ENCODE measurements around the gene PPP1R16B.

The PPP1R16B gene

DNA sequence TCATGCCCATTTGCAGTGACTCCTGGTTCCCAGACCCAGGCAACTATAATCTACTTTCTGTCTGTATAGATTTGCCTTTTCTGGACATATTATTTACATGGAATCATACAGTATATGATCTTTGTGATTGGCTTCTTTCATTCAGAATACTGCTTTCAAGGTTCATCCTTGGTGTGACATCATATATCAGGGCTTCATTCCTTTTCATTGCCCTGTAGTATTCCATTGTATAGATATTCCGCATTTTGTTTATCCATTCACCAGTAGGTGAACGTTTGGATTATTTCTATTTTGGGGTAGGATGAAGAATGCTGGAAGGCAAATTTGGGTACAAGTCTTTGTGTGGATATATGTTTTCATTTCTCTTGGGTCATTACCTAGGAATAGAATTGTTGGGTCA lies 36.1 kb downstream of the PPP1R16B start:
- Histone ChIP-seq H3K9me3 (ENCODE audit: insufficient read depth, low read length) (no peaks in the 10 kb centered on the region), H3K4me2 (ENCODE audit: low read depth, low read length, poor library complexity, severe bottlenecking) (peak overlapping the region; percentile 66), H3K27me3 (ENCODE audit: low read length) (no peaks in the 10 kb centered on the region)

DNA sequence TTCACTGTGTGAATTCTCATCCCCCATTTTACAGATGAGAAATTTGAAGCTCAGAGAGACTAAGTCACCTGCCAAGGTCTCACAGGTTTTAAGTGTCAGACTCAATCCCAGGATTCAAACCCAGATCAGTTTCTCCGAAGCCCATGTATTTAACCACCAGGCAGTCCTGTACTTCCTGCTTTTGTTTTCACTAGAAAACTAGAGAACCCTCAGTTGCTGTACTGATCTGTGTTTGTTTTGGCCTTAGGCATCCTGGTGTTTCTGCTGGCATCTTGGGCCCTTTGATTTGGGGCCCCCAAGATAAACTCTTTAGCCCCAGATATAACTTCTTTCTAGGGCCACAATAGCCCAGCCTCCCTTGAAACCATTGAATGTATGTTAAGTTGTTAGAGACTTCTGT lies 36.5 kb downstream of the PPP1R16B start:
- Histone ChIP-seq H2AFZ (ENCODE audit: low read depth, low read length, severe bottlenecking) (no peak overlapping the region), H3K27ac (ENCODE audit: low read depth, low read length) (peak overlapping the region; percentile 99)

More for the DNA sequence above, 36.1 kb downstream of the PPP1R16B start:
- TF ChIP-seq CTCF (IDR thresholded peaks at IDR 0.05; ENCODE audit: insufficient read depth, low read length, poor library complexity, severe bottlenecking) = no peak
- TF ChIP-seq EZH2phosphoT487 (conservative IDR thresholded peaks at IDR 0.05; ENCODE audit: low read length) = no peak
- H3K27ac ChIP-seq (ENCODE audit: low read depth, low read length) = peak overlapping the region; percentile 99
- no peak overlapping the region for H2AFZ ChIP-seq (ENCODE audit: low read depth, low read length, severe bottlenecking)
- peak overlapping the region; percentile 46 for H3K9ac ChIP-seq (ENCODE audit: low read length)
- H3K79me2 ChIP-seq (ENCODE audit: insufficient read depth, low read length) = peaks cover 86% of the 10 kb centered on the region
- H4K20me1 ChIP-seq (ENCODE audit: low read depth, low read length) = no peaks in the 10 kb centered on the region
- H3K36me3 ChIP-seq (ENCODE audit: low read length) = peaks cover 22% of the 10 kb centered on the region
- no peaks in the 10 kb centered on the region for H3K9me2 ChIP-seq (replicated peaks; ENCODE audit: insufficient read depth, low read length)
- peak overlapping the region; percentile 24 for H3K4me3 ChIP-seq (ENCODE audit: insufficient read depth, low read length, poor library complexity, severe bottlenecking)
- H3F3A ChIP-seq (ENCODE audit: insufficient read depth) = peaks cover 42% of the 10 kb centered on the region

DNA sequence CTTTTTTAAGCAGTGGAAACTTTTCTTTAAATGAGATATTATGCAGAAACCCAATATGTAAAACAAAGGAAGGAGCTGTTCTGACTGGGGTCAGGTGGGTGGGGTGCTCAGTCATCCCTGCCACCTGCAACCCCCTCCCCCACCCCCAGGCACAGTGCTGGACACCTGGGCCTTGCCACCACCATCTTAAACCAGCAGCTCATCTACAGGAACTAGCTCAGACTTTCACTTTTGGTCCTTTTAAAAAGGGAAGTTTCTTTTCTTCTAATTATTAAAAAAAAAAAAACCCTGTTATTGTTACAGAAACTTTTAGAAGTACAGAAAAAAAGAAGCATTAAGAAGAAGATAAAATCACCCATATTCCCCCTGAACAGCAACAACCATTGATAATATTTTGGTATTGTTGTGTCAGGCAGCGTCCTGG lies 37.1 kb downstream of the PPP1R16B start:
- Histone ChIP-seq H3F3A (ENCODE audit: insufficient read depth) (peaks cover 37% of the 10 kb centered on the region), H3K4me2 (ENCODE audit: low read depth, low read length, poor library complexity, severe bottlenecking) (peak overlapping the region; percentile 91), H2AFZ (ENCODE audit: low read depth, low read length, severe bottlenecking) (no peak overlapping the region), H3K9me3 (ENCODE audit: insufficient read depth, low read length) (no peaks in the 10 kb centered on the region), H3K9ac (ENCODE audit: low read length) (peak overlapping the region; percentile 58), H3K4me3 (ENCODE audit: insufficient read depth, low read length, poor library complexity, severe bottlenecking) (peak overlapping the region; percentile 39), H3K79me2 (ENCODE audit: insufficient read depth, low read length) (peaks cover 91% of the 10 kb centered on the region), H3K27ac (ENCODE audit: low read depth, low read length) (peak overlapping the region; percentile 99), H3K9me2 (replicated peaks; ENCODE audit: insufficient read depth, low read length) (no peaks in the 10 kb centered on the region), H3K27me3 (ENCODE audit: low read length) (no peaks in the 10 kb centered on the region), H4K20me1 (ENCODE audit: low read depth, low read length) (no peaks in the 10 kb centered on the region), H3K36me3 (ENCODE audit: low read length) (peaks cover 16% of the 10 kb centered on the region)
- TF ChIP-seq CTCF (IDR thresholded peaks at IDR 0.05; ENCODE audit: insufficient read depth, low read length, poor library complexity, severe bottlenecking) = no peak
- TF ChIP-seq EZH2phosphoT487 (conservative IDR thresholded peaks at IDR 0.05; ENCODE audit: low read length) = no peak

More for the DNA sequence above, 36.5 kb downstream of the PPP1R16B start:
- Histone ChIP-seq H3K27me3 (ENCODE audit: low read length) (no peaks in the 10 kb centered on the region), H3K4me2 (ENCODE audit: low read depth, low read length, poor library complexity, severe bottlenecking) (peak overlapping the region; percentile 66), H3K9me3 (ENCODE audit: insufficient read depth, low read length) (no peaks in the 10 kb centered on the region), H3K4me3 (ENCODE audit: insufficient read depth, low read length, poor library complexity, severe bottlenecking) (peak overlapping the region; percentile 24), H4K20me1 (ENCODE audit: low read depth, low read length) (no peaks in the 10 kb centered on the region), H3F3A (ENCODE audit: insufficient read depth) (peaks cover 37% of the 10 kb centered on the region), H3K79me2 (ENCODE audit: insufficient read depth, low read length) (peaks cover 86% of the 10 kb centered on the region), H3K9me2 (replicated peaks; ENCODE audit: insufficient read depth, low read length) (no peaks in the 10 kb centered on the region), H3K9ac (ENCODE audit: low read length) (peak overlapping the region; percentile 46), H3K36me3 (ENCODE audit: low read length) (peaks cover 19% of the 10 kb centered on the region)
- no peak for TF ChIP-seq EZH2phosphoT487 (conservative IDR thresholded peaks at IDR 0.05; ENCODE audit: low read length)
- no peak for TF ChIP-seq CTCF (IDR thresholded peaks at IDR 0.05; ENCODE audit: insufficient read depth, low read length, poor library complexity, severe bottlenecking)

All from SU-DHL-6 (cell line).